ENCODE measurements around the gene ENO4. TPM values are rescaled to one million over a fixed set of nuclear protein-coding genes. Genes with fewer than 3 reads are reported as not detected.

ENO4 gene
- total RNA-seq, 1 donor from 2014 or later: 0.19 TPM

DNA sequence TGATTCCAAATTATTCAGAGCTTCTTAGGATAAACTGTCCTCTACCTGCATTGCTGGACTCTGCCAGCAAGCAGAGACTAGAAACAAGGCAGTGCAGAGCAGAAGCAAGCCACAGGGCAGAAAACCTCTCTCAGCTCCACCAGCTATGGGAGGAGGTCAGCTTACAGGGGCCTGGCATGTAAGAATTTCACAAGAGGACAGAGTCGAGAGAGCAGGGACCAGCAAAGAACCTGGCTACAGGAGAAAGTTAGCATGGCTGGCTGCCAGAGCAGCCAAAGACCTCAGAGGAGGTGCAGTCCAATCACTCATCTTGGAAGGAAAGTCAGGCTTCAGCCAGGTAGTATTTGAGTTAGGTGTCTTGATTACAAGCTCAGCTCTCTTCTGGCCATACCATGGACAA, 62.9 kb downstream of the ENO4 start:
- no peak for DNase-seq (ENCODE audit: low read depth)

GRCh38 chr10:116913695-116914094, 64.4 kb downstream of the ENO4 start:
- no peak for DNase-seq (ENCODE audit: low read depth)

- peak; percentile 17 for DNase-seq (ENCODE audit: low read depth)
Measured at GRCh38 chr10:116915340-116915739, 66.0 kb downstream of the ENO4 start.

DNA sequence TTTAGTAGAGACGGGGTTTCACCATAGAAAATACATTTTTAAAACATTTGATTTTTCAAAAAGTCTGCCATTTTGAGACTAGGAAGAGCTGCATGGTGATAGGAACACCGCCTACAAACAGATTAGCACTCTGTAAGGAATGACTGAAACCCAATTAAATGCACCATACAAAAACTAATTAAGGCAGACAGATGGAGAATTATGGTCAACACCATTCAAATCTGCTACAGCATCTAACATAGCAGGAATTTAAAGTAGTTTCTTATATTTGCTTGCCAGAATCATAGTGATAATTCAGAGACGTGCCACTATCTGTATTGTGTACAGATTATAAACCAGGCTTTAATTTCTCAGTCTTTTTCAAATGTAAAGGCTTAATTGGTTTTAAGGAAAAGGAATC, 68.2 kb downstream of the ENO4 start:
- no peak for DNase-seq (ENCODE audit: low read depth)

GRCh38 chr10:116918583-116918982, 69.3 kb downstream of the ENO4 start:
- DNase-seq (ENCODE audit: low read depth): no peak

- no peak for DNase-seq (ENCODE audit: low read depth)
Measured at GRCh38 chr10:116919164-116919563, 69.9 kb downstream of the ENO4 start.

DNA sequence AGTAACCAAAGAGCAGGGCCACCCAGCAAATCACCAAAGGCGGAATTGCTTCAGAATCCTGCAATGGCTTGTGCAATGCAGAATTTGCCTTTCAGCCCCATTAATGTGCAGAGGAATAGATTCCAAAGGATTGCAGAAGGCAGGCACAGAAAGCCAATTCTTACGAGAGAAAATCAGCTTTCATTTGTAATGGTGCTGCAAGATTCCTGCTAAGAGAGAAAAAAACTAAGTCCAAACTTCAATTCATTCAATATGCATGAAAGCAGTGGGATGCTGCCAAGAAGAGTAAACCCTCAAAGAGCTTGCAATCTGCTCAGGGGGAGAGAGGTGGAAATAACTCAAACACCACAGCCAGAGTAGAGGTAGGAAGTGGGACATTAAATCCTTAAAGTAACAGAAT, 70.4 kb downstream of the ENO4 start:
- DNase-seq (ENCODE audit: low read depth): no peak

- no peak for DNase-seq (ENCODE audit: low read depth)
Measured at GRCh38 chr10:116925056-116925455, 75.8 kb downstream of the ENO4 start.

DNA sequence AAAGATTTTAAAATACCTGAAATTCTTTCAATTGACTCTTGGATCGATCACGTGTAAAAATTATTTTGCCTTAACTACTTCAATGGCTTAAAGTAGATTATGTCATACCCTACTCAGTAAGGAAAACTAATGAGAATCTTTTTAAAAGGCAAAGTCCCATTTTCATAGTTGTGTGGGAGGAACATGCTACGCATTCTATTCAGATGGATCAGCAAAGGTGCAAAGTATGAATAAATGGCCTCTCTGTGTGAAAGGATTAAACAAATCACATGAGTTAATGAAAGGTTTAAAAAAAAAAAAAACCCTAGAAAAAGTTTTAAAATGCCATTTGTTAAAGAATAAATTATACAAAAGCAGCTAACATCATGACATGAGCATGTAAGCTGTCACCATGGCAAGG, 77.1 kb downstream of the ENO4 start:
- no peak for DNase-seq (ENCODE audit: low read depth)

DNA sequence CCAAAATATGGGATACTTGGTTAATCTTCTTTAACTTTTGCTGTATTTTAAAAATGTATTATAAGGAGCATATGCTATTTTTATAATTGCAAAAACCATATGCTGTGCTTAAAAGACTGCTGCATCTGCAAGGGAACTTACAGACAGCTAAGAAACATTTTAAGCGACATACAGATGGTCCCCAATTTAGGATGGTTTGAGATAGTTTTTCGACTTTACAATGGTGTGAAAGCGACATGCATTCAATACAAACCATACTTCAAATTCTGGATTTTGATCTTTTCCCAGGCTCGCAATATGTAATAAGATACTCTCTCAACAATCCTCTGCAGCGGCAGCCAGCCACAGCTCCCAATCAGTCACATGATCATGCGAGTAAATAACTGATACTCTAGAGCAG, 82.5 kb downstream of the ENO4 start:
- no peak for DNase-seq (ENCODE audit: low read depth)

Other genes starting within 250 kb of the ENO4 start
- gene PNLIPRP2, start 228.5 kb upstream of the ENO4 start, total RNA-seq: not detected in 2 replicates
- 5.4 and 7.8 TPM in 2 replicates for gene HSPA12A, start 106.9 kb upstream of the ENO4 start, total RNA-seq
- 3.2 and 3.6 TPM in 2 replicates for gene SHTN1, start 155.7 kb downstream of the ENO4 start, total RNA-seq

All from myocyte (in vitro differentiated cells).